CD4-positive, alpha-beta T cell treated with Interleukin-6 at 100 ng/mL for 8 hours (primary cell): ENCODE data around the gene MAP7.
"Not testable (repeated sequence)": the region's sequence is repeated elsewhere in the genome, so short reads cannot be mapped to it uniquely, and the experiment has no call there.

Source experiments
- DNase-seq: peaks from one replicate; pipeline ENCODE4 v3.0.0-alpha.2; 2020; ENCODE audit warnings: mixed read lengths, low spot score

Gene MAP7

DNA sequence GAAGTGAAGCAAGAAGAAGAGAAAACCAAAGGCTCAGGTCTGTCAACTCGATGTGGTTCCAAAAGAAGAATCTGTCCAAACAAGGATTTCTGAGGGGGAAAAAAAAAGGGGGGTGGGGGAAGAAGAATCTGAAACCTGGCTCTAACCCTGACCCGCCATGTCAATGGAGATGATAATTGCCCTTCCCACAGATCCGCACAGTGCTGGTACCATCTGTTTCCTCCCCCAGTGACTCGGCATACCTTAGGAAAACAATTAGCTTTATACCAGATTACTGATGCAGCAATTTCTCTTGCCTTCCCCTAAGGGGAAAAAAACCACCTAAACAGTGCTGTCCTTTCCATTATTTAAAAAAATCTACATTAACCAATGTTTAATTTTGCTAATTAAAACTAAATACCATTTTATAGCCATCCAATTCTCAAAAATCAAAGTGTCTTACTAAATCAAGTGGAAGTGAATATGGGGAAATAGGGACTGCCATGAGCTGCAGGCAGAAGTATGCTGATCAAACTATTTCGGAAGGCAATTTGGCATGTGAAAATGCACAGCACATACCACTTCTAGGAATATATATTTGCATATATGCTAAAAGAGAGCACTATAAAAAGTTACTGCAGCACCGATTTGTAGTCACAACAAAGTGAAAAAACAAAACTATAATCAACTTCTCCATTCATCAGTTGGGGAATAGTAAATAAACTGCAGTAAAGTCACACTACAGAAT is 46.8 kb downstream of the MAP7 start:
- no peak for DNase-seq

DNA sequence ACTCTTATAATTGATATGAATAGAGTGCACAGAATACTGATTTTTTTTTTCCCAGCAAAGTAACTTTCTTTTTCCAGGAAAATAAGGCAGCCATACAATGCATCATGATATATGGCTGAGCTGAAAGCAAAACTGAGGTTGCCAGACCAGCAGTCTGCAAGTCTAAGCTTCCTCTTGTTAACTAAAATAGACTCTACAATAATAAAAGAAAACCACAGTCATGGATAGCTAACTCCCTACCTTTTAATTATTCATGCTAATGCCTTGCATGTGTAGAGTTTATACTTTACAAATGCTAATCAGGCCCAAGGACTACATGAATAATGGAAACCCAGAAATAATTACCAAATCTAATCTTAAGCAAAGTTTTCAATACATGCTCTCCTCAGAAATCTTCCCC is 47.4 kb downstream of the MAP7 start:
- DNase-seq = no peak

DNA sequence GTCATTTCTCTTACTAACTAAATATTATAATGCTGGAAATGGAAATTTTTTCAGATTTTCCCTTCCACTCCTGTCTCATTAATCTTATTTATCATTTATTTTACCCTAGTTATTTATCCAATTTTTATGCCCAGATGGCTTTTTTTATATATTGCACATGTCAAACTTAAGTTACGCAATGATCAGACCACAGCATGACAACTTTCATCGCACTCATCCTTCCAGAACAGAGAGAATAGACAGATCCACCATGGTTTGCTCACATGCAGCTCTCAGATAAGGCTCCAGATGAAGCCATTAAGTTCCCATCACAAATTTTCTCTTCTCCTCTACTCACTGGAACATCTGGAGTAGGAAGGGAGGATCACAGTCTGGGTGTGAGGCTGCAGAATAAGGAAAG is 48.7 kb downstream of the MAP7 start:
- DNase-seq = no peak

DNA sequence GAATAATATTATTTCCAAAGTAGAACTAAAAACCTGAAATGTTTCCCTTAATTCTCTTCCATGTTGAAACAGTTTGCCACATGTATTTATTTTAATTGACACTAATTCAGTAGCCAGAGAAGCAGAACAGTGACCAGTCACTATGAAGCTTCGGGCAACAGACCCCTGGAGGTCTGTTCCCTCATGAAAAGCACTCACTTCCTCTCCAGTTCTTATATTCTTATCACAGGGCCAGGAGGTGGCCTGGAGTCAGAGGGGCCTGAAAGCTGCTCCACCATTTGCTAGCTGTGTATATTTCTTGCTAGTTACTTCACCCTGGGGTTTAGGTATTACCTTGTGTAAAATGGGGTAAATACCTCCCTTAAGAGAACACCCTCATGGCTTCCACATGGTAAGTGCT is 49.1 kb downstream of the MAP7 start:
- DNase-seq = no peak

DNA sequence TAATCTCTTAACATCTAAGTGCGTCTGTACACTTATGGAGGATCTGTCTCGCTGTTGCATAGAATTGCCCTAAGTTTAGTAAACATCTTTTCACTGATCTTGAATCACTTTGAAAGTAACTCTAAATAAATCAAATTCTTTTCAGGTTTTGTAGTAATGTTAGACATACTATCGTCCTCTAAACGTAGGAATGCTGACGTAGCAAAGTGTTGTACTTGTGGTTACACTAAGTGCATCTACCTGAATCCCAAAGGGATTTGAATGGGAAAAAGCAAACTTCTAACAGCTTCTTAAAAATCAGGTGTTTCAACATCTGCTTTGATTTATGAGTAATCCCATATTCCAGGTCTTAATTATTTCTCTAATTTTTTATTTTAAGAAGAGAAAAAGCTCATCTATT is 49.8 kb downstream of the MAP7 start:
- no peak for DNase-seq

DNA sequence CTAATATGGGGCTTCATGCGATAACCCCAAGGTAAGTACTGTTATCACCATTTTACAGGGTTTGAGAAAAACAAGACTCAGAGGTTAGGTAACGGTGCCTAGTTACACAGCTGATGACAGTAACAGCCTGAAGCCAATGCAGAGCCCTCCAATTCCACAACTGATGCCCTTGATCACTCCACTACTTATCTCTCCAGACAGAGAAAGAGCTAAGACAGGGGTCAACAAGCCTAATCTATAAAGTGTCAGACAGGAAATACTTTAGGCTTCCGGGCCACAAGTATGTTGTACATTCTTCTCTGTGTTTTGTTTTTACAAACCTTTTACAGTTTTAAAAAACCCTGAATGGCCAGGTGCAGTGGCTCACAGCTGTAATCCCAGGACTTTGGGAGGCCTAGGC is 50.9 kb downstream of the MAP7 start:
- no peak for DNase-seq

DNA sequence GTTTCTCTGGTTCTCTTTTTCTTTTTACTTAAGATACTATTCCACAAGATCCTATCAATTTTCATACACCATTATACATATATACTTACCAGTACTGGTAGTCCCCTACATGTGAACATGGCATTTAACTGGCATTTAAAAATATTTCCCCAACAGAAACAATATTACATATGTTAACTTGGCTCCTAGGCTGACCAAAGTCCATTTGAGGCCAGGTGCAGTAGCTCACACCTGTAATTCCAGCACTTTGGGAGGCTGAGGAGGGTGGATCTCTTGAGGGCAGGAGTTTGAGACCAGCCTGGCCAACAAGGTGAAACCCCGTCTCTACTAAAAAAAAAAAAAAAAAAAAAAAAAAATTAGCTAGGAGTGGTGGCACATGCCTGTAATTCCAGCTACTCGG is 53.8 kb downstream of the MAP7 start:
- DNase-seq = not testable (repeated sequence)

DNA sequence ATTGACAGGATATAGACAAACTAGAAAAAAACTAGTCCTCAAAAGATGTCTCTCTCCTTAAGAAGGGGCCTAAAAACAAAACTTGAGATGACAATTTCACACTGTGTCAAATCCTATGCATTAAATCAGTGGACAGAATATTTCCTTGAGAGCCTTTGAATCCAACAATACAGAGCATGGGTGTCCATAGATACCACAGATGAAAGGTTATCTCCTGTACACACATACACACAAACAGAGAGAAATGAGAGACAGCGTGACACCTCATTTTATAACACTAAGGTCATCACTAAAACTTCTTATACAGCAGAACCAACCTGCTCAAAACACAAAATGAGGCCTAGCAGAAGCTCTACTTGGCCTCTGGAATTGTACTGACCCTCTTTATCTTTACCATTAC is 55.5 kb downstream of the MAP7 start:
- DNase-seq = no peak

DNA sequence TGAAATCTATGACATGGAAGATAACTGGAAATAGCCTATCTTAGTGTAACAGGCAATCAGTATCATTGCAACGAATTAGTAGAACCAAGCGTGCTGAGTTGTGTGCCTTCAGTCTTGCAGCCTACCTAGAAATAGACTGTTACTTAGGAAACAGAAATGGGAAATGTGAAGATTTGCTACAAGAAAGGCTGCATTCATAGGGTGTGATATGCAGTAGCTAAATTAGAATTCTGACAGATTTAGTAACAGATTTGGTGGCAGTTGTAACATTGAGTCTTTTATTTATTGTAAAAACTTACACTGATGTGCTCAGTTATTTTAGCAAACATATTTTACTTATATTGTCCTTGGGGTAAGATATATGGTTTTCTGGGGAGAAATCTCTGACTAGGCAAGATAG is 56.2 kb downstream of the MAP7 start:
- no peak for DNase-seq

DNA sequence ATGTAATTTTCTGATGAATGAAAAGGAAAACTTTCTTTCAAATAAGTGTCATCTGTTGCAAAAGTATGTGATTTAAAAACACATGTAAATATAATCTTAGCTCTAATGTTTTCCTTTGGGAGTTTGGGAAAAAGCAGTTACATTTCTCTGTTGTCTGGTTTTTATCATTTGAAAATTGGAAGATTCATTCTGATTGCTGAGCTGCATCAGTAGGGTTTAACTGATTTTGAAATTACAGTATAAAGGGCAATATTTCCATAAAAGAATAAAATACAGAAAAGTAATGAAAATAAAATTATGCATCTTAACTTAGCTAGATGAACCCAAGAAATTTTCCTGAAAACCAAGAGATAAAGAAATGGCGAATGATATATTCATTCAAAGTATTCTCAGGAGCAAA is 57.8 kb downstream of the MAP7 start:
- DNase-seq = no peak

DNA sequence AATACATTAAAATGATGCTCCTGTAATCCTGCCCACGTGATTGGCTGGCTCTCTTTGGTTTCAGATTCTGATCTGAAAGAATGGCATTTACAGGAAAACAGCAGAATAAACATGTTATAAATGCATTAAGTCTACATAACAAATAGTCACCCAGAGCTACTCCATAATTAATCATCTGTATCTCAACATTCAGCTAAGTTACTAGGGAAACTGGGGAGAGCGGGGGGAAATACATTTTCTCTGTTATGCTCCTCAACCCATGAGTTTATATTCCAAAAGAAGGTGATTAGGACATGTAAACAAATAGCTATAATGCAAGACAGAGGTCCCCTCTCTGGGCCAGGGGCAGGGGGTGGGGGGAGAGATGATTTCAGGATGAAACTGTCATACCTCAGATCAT is 58.5 kb downstream of the MAP7 start:
- no peak for DNase-seq

DNA sequence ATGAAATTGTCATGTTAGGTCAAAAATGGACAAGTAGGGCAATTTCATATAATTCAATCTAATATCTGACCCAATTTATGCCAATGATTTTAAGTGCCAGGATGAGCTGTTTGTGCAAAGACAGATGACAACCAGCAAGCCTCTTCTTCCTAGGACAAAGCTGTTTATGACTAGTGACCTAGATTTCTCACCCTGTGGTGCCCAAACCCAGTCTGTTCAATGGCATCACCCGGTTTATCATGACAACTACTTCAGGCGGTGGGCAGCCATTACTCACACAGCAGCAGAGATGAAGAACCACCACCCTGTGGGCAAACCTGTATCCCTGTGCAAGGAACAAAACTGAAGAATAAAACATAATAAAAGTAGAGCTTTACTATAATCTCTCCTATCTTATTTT is 59.0 kb downstream of the MAP7 start:
- DNase-seq = no peak

DNA sequence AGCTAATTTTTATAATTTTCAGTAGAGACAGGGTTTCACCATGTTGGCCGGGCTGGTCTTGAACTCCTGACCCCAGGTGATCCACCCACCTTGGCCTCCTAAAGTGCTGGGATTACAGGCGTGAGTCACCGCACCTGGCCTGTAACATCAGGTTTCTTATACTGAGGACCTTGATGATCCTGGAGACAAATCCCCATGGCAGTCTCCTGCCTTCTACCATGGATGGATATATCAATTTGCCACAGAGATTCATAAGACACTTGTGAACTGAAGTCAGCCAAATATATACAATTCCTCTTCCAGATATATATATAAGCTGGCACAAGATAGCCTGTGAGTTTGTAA is 60.6 kb downstream of the MAP7 start:
- DNase-seq = not testable (repeated sequence)

DNA sequence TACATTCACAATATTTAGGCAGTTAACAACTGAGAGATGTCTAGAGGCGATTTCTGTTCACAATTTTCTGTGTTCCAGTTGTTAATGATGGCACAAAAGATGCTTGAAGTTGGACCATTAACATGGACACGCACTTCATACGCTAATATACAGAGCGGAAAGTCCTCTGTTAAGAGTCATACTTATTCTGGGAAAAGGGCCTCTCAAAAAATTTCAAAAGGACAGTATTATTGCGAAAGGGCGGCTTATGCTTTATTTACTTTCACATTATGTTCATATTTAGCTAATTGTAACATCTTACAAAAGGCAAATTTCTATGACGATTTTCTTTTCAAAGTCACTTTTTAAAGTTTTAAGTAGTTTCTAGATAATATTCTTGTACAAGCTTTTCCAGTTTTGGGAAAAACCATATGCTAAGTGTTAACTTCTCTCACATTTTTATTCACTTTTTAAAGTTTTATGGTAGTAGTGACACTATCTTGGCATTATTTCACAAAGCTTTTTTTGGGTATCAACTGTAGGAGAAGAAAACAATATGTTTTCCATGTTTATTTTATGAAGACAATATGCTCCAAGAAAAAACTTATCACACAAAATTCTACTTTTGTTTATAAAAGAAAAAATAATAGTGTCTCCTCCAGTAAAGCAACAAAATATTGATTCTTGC is 62.3 kb downstream of the MAP7 start:
- DNase-seq = no peak

DNA sequence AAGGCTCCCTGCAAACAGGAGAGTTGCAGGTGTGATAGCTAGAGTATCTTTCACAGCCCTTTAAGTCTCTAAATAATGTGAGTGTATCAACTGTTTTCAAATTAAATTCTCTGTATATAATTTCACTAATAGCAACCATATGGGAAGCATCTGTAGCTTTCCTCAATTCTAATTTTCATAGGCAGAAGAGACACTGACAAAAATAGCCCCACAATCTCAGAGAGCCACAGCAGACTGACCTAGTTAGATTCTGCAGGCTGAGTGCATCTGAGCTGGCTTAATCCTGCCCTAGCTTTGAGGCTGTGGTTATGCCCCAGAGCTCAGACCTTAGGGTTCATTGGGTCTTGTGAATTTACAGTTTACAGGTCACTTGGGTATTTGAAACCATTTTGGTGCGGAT is 63.9 kb downstream of the MAP7 start:
- no peak for DNase-seq

DNA sequence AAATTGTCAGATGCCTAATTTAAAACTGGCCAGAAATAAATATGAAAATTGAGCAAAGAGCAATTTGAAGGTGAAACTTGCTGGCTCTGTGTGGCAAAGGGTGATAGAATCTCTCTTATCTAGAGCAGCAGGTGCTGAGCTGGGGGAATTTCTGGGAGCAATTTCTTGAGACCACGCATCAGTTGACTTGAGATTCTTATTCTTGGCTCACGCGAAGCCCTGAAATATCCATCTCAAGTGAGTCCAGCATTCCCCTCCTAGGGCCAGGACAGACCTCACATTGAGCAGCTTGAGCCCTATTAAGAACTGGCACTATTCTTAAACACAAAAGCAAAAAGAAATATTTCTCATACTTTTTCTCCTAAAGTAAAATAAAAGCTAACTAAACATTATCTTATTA is 66.3 kb downstream of the MAP7 start:
- DNase-seq = no peak

DNA sequence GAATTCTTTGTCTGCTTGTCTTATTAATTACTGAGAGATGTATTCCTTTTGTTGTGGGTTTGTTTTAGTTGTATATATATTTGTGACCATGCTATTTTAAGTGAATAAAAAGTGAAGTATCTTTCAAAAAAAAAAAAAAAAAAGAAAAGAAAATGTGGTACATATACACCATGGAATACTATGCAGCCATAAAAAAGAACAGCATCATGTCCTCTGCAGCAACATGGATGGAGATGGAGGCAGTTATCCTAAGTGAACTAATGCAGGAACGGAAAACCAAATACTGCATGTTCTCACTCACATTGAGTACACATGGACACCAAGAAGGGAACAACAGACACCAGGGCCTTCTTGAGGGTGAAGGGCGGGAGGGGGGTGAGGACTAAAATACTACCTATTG is 67.2 kb downstream of the MAP7 start:
- not testable (repeated sequence) for DNase-seq

DNA sequence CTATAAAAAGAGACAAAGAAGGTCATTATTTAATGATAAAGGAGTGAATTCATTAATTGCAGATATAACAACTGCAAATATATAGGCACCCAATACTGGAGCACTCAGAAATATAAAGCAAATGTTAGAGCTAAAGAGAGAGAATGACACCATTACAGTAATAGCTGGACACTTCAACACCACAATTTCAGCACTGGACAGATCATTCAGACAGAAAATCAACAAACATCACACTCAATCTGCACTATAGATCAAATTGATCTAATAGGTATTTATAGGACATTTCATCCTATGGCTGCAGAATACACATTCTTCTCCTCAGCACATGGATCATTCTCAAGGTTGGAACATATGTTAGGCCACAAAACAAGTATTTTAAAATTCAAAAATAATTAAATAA is 72.7 kb downstream of the MAP7 start:
- DNase-seq = no peak

DNA sequence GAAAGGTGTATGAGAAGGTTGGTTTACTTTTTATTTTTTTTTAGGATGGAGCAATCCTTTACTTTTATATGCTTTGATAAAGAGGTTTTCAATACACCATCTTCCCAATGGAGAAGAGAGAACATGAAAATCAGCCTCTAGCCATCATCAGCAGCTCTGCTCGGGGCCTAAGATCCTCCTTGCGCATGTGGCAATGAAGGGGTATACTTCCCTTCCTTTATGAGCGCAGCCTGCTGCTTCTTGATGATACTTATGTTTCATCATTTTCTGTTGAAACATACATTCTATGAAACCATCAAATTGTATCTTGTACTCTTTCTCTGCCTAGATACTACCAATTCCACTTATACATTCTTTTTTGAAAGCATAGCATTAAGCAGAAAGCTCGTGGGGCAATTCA is 74.5 kb downstream of the MAP7 start:
- DNase-seq = no peak

DNA sequence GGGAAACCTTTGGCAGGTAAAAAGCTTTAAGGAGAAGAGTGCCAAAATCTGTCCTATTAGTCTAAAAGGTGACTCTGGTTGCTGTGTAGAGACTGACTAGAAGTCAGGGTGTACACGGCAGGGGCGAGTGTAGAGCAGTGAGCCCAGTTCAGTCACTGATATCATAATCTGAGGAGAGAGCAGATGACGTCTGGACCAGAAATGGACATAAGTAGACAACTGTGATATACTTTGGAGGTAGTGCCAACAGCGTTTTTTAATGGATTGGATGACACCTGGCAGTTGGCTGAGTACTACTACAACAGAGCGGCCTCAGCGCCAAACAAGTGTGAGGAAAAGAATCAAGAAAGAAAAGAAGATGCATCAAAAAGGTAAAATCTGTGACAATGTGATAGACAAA is 76.0 kb downstream of the MAP7 start:
- DNase-seq = no peak

DNA sequence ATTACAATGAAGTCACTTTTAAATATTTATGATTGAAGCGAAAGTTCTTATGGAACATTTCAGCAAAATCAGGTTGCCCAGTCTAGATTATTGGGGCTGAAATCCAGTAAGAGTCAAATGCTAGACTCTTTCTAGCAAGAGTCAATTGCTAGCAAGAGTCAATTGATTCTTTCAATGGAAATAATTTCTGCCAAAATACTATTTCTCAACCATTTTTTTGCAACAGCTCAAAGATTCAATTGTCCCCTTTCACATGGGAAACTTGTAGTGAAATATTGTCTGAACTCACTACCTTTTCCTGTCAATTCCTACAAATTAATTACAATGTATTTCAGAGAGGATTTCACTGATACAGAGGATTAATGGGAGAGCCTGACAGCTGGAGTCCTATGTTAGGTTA is 78.3 kb downstream of the MAP7 start:
- no peak for DNase-seq

DNA sequence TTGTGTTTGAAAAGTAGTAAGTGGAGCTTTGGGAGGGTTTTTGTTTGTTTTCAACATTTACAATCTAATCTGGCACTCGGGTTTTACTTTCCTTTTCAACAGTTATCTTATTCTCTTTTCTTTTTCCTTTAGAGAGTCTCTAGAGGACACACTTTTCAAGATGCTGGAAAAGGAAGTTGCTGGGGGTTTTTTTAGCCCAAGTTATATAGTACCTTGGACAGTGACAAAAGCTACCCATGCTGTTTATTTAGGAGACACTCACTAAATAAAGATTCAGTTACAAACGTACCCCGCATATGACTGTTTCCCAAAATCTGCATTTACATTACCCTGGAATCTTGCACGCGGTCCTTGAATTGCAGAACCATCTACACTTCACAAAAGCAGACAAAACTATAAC is 78.8 kb downstream of the MAP7 start:
- DNase-seq = no peak

DNA sequence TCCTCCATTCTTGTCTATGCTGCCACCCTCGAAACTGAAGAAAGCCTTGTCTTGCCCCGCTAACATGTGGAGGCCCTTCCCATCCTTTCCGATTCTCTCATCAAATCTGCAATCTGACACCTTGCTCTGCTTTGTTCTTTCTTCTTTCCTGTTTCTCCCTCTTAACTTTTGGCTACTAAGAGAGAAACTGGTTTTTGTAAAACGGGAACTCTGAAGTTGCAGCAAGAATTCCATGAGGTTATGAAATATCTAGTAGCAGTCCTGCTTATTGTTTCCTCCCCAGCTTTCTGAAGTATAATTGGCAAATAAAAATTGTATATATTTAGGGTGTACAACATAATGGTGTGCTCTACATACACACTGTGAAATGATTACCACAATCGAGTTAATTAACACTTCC is 80.2 kb downstream of the MAP7 start:
- DNase-seq = no peak

DNA sequence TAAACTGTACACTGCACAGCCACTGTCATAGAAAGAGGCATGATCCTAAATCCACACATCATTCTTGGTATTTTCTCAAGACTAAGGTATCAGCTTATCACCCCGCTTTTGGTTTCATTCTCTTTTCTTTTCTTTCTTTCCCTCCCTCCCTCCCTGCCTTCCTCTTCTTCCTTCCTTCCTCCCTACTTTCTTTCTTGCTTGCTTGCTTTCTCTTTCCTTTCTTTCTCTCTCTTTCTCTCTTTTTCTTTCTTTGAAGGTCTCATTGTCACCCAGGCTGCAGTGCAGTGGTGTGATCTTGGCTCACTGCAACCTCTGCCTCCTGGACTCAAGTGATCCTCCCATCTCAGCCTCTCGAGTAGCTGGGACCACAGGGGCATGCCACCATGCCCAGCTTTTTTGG is 81.1 kb downstream of the MAP7 start:
- no peak for DNase-seq
